Esophagus squamous epithelium (tissue), 5 donors: ENCODE results near the gene TOGARAM1. TPM values are rescaled to one million over a fixed set of nuclear protein-coding genes. Genes with fewer than 3 reads are reported as not detected.

Experiments
- DNase-seq: peaks from one replicate; lab custom pipeline; 2025; lab: John Stamatoyannopoulos, UW
- H3K27ac ChIP-seq, 4 donors: fragments of 200-600 bp; sonication (generic); one replicate each; pipeline ENCODE4 v1.5.1; 2016 to 2019; ENCODE audit warnings: mild to moderate bottlenecking in 1 of 4
- H3K27me3 ChIP-seq, 4 donors: fragments of 200-600 bp; sonication (generic); 1 replicate in 3 of 4; 2 replicates in 1 of 4; pipeline versions ENCODE4 v1.5.1 to v1.6.0; 2017 to 2021; ENCODE audit warnings: antibody characterized with exemption in 1 of 4
- H3K36me3 ChIP-seq, 3 donors: fragments of 200-600 bp; sonication (generic); one replicate each; pipeline ENCODE4 v1.5.1; 2016 to 2019
- H3K4me1 ChIP-seq, 3 donors: fragments of 200-600 bp; sonication (generic); one replicate each; pipeline ENCODE4 v1.5.1; 2017 to 2019
- H3K4me3 ChIP-seq, 4 donors: fragments of 200-600 bp; sonication (generic); 1 replicate in 3 of 4; 2 replicates in 1 of 4; pipeline ENCODE4 v1.5.1; 2016 to 2019; ENCODE audit warnings: mild to moderate bottlenecking in 2 of 4, moderate library complexity in 1 of 4
- H3K9me3 ChIP-seq, 3 donors: fragments of 200-600 bp; sonication (generic); one replicate each; pipeline ENCODE4 v1.5.1; 2016 to 2019
- POLR2A ChIP-seq, 4 donors: fragments of 450-650 bp; IDR thresholded peaks; one replicate each; pipeline ENCODE4 v1.6.1; 2017; ENCODE audit warnings: antibody characterized with exemption in 4 of 4, mild to moderate bottlenecking in 4 of 4, moderate library complexity in 3 of 4
- WGBS, 2 donors: methylation state at CpG; one replicate each; pipeline ENCODE4 v1.1.5; 2018; 5-methylcytosine and 5-hydroxymethylcytosine counted together
- intact Hi-C: fragments of 100-400 bp; cut with DNase I; formaldehyde crosslinking; loops from one replicate; pipeline ENCODE4 v1.15.0; 2022
- total RNA-seq, 4 donors: library from RNA; depleted of rRNA; stranded (reverse); fragments of >200 nt; gene quantifications; one replicate each; pipeline ENCODE4 v1.1.0, GENCODE V29; 2016
- TF ChIP-seq, protein P1 (sequence below), 6 experiments: fragments of 450-650 bp in 4 of 6; fragments of 200-600 bp in 2 of 6; sonication (generic) in 2 of 6; IDR thresholded peaks; one replicate each; pipeline ENCODE4 v1.5.1; 2016 to 2019; ENCODE audit warnings: antibody characterized with exemption in 6 of 6, mild to moderate bottlenecking in 4 of 6, moderate library complexity in 4 of 6
- donor health status: DM: yes; HTN: yes; CAD: no.

TOGARAM1 gene
- total RNA-seq, 4 donors from 2014 or later, result 5.8 to 23.7 (median 8.9) TPM

DNA sequence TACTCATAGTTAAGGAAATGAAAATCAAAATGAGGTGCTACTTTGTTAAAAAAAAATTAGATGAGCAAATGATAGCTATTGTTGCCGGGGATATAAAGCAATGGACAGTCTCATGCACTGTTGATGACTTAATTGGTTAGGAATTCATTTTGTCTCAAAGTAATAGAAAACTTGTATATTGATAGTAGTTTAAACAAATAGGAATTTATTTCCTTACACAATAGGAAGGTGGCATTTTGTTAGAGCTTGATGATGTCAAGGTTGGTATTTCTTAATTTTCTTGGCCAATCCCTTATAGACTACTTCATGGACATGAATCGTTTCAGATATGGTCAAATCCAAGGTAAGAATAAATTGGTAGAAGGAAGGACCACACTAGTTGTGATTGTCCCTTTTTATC, 129.7 kb downstream of the TOGARAM1 start:
- no peak overlapping the region for H3K4me3 ChIP-seq
- peaks cover 0 to 27% (median 5%) of the 10 kb centered on the region in 3 donors for H3K36me3 ChIP-seq
- no peak overlapping the region for H3K27ac ChIP-seq
- peaks cover 0 to 45% (median 34%) of the 10 kb centered on the region in 3 donors for H3K4me1 ChIP-seq
- WGBS, 2 donors, result 63 to 69% methylated on average over 2 of the region's 2 CpGs
- TF ChIP-seq, protein P1, sequence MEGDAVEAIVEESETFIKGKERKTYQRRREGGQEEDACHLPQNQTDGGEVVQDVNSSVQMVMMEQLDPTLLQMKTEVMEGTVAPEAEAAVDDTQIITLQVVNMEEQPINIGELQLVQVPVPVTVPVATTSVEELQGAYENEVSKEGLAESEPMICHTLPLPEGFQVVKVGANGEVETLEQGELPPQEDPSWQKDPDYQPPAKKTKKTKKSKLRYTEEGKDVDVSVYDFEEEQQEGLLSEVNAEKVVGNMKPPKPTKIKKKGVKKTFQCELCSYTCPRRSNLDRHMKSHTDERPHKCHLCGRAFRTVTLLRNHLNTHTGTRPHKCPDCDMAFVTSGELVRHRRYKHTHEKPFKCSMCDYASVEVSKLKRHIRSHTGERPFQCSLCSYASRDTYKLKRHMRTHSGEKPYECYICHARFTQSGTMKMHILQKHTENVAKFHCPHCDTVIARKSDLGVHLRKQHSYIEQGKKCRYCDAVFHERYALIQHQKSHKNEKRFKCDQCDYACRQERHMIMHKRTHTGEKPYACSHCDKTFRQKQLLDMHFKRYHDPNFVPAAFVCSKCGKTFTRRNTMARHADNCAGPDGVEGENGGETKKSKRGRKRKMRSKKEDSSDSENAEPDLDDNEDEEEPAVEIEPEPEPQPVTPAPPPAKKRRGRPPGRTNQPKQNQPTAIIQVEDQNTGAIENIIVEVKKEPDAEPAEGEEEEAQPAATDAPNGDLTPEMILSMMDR (IDR thresholded peaks at IDR 0.05), result no peak
- TF ChIP-seq POLR2A (IDR thresholded peaks at IDR 0.05), result no peak
- no peaks in the 10 kb centered on the region for H3K9me3 ChIP-seq
- no peak for DNase-seq
- intact Hi-C loops, result no loop called here
- no peaks in the 10 kb centered on the region for H3K27me3 ChIP-seq

DNA sequence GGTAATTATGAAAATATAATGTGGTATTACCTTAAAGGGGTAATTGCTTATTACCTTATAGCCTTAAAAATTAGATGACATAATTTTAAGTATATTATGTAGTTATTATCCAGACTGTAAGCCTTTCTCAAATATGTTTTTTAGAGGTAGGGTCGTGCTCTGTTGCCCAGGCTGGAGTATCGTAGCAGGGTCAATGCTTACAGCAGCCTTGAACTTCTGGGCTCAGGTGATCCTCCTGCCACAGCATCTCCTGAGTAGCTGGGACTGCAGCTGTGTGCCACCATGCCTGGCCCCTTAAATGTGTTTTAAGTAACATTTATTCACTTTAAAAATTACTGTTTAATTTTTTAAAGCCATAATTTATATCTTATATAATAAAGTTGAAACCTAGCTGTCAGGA, 132.3 kb downstream of the TOGARAM1 start:
- intact Hi-C loops, result no loop called here
- 92 to 100% methylated on average over 2 of the region's 2 CpGs for WGBS, 2 donors
- H3K36me3 ChIP-seq, result peaks cover 0 to 52% (median 5%) of the 10 kb centered on the region in 3 donors
- no peak for TF ChIP-seq POLR2A (IDR thresholded peaks at IDR 0.05)
- TF ChIP-seq, protein P1 (IDR thresholded peaks at IDR 0.05), result no peak
- H3K9me3 ChIP-seq, result no peaks in the 10 kb centered on the region
- H3K27me3 ChIP-seq, result no peaks in the 10 kb centered on the region
- H3K4me1 ChIP-seq, result peaks cover 0 to 19% (median 11%) of the 10 kb centered on the region in 3 donors
- H3K4me3 ChIP-seq, result no peak overlapping the region
- DNase-seq, result no peak
- H3K27ac ChIP-seq, result no peak overlapping the region

DNA sequence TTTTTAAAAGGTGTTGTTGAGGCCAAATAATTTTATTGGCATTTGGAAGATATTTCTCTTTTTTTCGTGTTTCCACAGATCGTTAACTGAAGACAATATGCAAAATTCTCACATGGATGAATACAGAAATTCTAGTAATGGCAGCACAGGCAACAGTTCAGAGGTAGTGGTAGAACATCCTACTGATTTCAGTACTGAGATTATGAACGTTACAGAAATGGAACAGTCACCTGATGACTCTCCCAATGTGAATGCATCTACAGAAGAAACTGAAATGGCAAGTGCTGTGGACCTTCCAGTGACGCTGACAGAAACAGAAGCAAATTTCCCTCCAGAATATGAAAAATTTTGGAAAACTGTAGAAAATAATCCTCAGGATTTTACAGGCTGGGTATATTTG, 133.2 kb downstream of the TOGARAM1 start:
- H3K9me3 ChIP-seq, result no peaks in the 10 kb centered on the region
- peaks cover 0 to 10% (median 7%) of the 10 kb centered on the region in 3 donors for H3K4me1 ChIP-seq
- no peak for DNase-seq
- no peaks in the 10 kb centered on the region for H3K27me3 ChIP-seq
- no peak overlapping the region for H3K27ac ChIP-seq
- peaks cover 0 to 61% (median 9%) of the 10 kb centered on the region in 3 donors for H3K36me3 ChIP-seq
- 81 to 90% methylated on average over 4 of the region's 4 CpGs for WGBS, 2 donors
- intact Hi-C loops, result no loop called here
- H3K4me3 ChIP-seq, result no peak overlapping the region
- TF ChIP-seq, protein P1 (IDR thresholded peaks at IDR 0.05), result no peak
- TF ChIP-seq POLR2A (IDR thresholded peaks at IDR 0.05), result no peak

DNA sequence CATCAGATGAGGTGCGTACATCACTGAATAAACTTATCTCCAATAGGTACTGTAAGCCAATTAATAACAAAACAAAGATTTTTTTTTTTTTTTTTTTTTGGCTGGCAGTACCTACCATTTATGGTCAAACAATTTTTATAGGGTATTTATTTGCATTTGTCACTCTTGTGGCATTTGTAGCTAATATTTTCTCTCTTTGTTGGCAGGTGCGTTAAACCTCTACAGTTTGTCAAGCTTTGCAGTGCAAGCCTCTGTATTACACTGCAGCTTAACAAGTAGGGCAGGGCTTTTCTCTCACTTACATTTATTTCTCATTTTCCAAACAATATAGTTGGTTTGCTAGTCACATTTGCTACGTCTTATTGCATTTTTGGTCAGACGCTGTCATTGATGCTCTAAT, 134.2 kb downstream of the TOGARAM1 start:
- no peak for TF ChIP-seq POLR2A (IDR thresholded peaks at IDR 0.05)
- TF ChIP-seq, protein P1 (IDR thresholded peaks at IDR 0.05), result no peak
- H3K27me3 ChIP-seq, result no peaks in the 10 kb centered on the region
- H3K27ac ChIP-seq, result no peak overlapping the region
- DNase-seq, result no peak
- H3K4me1 ChIP-seq, result no peaks in the 10 kb centered on the region
- intact Hi-C loops, result no loop called here
- peaks cover 0 to 72% (median 13%) of the 10 kb centered on the region in 3 donors for H3K36me3 ChIP-seq
- no peaks in the 10 kb centered on the region for H3K9me3 ChIP-seq
- WGBS, 2 donors, result 96 to 97% methylated on average over 4 of the region's 4 CpGs
- no peak overlapping the region for H3K4me3 ChIP-seq

DNA sequence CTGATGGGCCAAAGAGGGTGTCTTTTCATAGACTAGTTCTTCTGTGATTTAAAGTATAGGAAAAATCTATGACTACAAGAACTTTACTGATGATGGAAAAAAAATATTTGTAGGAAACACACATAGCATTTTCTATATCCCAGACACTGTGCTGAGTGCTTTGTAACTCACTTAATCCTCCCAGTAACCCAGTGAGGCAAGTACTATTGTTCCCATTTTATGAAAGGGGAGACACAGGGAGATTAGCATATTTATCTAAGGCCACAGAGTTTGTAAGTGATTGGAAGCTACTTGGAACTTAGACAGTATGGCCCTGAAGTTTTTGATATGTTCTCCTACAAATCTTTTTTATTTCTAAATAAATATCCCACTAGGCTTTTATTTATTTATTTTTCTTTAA, 141.8 kb downstream of the TOGARAM1 start:
- H3K36me3 ChIP-seq, result peaks cover 0 to 100% (median 11%) of the 10 kb centered on the region in 3 donors
- no peak overlapping the region for H3K27ac ChIP-seq
- DNase-seq, result no peak
- no peaks in the 10 kb centered on the region for H3K4me1 ChIP-seq
- TF ChIP-seq, protein P1 (IDR thresholded peaks at IDR 0.05), result no peak
- no peak for TF ChIP-seq POLR2A (IDR thresholded peaks at IDR 0.05)
- H3K4me3 ChIP-seq, result no peak overlapping the region
- no peaks in the 10 kb centered on the region for H3K27me3 ChIP-seq
- intact Hi-C loops, result no loop called here
- H3K9me3 ChIP-seq, result no peaks in the 10 kb centered on the region
